GM18873 (cell line): Measurements from ENCODE around the gene PUM2.
A peak's percentile ranks its signal among the peaks of the same experiment; 100 is the strongest.
"Not testable (repeated sequence)": the region's sequence is repeated elsewhere in the genome, so short reads cannot be mapped to it uniquely, and the experiment has no call there.

Experiments used
- ATAC-seq: cut with Tn5 transposase; IDR thresholded peaks from one replicate; pipeline ENCODE4 v1.9.1; 2021; ENCODE audit warnings: mild to moderate bottlenecking, moderate library complexity, moderate number of reproducible peaks; ENCODE audit not compliant: unreplicated experiment, low FRiP score

PUM2 gene

GRCh38 chr2:20240291-20240690 lies 110.4 kb downstream of the PUM2 start:
- ATAC-seq = not testable (repeated sequence)

GRCh38 chr2:20236496-20236895 lies 114.1 kb downstream of the PUM2 start:
- no peak for ATAC-seq

DNA sequence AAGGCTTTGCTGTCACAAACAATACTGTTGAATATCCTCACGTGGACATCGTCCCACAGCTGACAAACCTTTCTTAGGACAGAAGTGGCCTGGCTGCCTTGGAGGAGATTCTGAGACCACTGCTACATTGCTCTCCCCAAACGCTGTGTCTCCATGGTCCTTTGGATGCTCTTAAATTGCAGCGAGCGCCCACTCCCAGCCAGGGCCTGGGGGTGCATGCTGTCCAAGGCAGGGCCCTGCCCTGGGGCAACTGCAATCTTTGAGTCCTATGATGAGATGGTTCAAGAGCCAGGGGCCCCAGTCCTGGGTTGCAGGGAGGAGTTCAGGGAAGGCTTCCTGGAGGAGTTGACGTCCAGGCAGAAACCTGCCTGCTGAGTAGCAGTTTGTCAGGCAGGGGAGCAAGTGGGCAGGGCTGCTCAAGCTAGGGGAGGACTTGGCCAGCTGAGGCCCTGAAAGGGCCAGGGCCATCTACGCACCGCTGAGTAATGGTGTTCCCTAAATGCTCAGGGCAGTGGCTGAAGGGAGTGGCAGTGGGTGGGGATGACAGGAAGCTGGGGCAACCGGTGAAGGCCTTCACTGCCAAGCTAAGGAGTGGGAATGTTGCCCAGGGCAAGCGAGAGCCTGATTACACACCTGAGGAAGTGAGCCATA lies 114.9 kb downstream of the PUM2 start:
- ATAC-seq = no peak

DNA sequence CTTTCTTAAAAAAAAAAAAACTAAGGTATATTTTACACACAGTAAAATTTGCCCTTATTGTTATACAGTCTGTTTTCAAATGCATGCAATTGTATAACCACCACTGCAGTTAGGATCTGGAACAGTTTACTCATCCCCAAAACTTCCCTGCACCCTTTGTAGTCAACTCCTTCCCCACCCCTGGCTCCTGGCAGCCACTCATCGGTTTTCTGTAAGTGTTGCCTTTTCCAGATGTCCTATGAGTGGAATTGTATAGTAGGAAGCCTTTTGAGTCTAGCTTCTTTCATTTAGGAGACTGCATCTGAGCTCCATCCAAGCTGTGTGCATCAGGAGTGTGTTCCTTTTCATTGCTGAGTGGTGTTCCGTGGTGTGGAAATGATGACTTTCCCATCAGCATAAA lies 116.0 kb downstream of the PUM2 start:
- ATAC-seq = not testable (repeated sequence)

DNA sequence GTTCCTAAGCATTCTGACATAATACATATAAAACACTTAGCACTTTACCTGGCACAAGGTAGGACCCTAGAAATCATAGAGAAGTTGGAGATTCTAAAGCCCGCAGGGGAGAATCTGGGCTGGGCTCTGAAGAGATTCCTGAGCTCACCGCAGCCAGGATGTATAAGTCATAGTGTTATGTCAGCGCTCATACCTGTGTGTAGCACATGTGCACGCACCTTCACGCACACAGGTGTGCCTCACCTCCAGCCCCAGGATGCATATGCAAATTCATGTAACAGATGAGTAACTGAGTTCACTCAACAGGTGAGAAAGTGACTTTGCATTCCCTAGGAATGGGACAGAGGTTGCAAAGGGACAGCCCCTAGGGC lies 117.8 kb downstream of the PUM2 start:
- no peak for ATAC-seq

DNA sequence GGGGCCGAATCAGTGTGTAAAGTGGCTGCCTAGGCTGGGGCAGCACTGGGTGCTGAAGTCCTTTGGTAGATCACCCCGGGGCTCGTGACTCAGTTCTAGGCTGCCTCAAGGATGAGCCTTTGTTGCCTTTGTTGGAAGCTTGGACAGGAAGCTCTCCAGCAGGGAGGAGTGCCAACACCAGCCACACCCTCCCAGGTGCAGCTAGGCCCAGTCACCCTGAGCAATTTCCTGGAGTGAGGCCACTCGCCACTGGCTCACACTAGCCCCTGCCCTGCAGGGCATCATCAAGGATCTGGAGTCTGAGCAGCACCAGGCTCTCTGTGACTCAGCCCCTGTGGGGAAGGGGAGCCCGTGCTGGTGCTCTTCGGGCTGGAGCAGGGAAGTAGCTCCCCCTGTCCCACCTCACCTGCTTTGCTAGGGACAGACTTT lies 119.0 kb downstream of the PUM2 start:
- ATAC-seq = no peak

DNA sequence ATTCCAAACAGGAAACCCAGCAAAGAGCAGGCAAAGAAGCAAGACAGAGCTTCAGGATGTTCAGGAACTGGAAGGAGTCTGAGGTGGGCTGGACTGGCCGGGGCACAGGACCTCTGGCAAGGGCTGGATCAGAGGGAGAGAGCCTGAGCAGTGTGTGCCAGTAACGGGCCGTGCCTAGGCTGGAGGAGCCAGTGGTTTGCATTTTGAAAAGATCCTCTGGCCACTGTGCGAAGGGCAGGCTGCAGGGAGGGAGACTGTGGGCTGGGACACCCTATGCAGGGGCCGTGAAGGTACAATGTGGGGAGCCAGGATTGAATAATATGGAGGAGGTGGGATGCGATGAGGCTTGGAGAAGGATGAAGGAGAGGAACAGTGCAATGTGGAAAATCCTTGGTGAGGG lies 119.5 kb downstream of the PUM2 start:
- ATAC-seq = no peak

DNA sequence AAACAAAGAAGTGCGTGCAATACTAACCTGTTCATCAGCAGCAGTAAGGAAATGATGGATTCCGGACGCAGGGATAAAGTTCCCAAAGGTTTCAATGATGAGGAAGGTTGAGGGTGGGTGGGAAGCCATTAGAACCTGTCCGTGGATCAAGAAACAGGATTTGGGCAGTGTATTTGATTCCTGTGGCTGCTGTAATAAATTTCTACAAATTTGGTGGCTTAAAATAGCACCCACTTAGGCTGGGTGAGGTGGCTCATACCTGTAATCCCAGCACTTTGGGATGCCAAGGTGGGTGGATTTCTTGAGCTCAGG lies 120.6 kb downstream of the PUM2 start:
- ATAC-seq = no peak

GRCh38 chr2:20229322-20230113 lies 121.1 kb downstream of the PUM2 start:
- ATAC-seq = no peak

DNA sequence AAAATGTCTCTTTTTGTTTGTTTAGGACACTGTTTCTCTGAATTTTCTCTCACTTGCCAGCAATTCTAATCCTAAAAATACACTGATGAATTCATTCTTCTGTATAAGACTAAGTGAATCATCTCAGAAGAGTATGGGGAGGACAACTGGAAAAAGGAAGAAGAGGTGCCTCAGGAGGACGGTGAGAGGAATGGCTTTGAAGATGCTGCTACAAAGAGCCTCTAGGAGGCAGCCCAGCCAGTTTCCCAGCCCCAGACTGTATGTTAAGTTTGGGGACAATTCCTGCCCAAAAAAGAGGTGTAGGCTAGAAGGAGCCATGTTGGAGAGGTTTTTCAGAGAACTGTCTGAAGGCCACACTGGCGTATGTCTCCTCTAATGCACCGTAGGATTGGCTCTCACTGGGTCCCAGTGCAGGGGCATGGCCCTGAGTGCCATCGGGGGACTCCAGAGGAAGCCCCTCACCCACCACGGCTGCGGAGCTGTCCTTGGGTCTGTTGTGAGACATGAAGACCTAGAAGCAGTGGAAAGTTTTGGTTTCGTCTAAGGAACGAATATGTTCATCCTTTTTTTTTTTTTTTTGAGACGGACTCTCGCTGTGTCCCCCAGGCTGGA lies 122.6 kb downstream of the PUM2 start:
- no peak for ATAC-seq

DNA sequence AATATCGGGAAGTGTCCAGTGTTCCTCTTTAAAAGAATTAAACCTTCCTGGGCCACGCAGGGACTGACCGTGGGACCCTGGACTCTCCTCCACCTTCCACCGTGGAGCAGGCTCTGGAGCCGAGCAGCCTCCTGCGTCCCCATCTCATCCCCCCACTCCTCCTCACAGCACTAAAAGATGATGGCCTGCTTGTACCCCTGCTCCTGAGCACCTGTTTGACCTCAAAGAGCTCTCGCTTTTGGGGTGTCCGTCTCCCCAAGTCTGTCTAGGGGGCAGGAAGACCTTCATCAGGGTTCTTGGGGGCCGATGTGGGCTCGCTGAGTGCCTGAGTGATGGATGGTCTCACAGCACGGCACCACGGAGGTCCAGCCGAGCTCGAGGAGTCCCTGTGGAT lies 124.5 kb downstream of the PUM2 start:
- ATAC-seq = no peak

DNA sequence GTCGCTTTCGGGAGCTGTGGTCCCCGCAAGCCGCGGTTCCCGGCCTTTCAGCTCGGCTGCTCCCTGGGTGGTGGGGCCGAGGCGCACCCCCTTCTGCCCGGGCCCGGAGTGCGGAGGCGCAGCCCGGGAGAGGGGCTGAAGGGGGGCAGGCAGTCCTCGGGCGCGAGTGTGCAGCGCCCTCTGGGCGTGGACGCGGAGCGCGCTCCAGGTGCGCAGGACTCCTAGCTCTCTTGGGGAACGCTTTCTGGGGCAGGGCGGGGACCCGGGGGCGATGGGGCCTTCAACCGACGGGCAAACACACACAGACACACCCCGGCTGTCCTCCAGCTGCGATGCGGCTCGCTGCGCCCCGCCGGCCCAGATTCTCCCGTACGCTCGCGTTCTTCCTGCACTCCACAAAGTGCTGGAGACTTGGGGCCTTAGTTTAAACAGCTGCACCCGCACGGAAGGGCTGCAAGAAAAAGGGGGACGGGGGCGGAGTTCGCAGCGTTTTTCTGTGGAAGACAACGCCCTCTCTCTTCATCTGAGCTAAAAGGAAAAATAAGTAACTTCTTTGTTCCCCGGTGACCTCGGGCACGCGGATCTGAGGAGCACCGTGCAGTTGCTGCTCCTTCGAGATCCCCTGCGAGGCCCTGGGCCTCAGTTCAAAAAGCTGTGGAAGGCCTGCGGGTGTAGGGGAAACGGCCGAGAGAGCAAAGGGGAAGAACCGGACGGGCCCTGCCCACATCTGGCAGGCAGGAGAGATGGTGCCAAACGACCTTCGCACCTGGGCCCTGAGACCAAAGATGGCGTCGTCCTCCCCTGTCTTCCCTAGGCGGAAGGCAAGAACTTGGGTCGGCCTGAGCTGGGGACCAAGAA lies 125.1 kb downstream of the PUM2 start:
- peak; percentile 40 for ATAC-seq

GRCh38 chr2:20224716-20225293 lies 125.8 kb downstream of the PUM2 start, which contains the start of gene SDC1:
SDC1 (minus strand) TSS chr2:20225130; CDS start chr2:20224867, 263 bp downstream.
- no peak for ATAC-seq

DNA sequence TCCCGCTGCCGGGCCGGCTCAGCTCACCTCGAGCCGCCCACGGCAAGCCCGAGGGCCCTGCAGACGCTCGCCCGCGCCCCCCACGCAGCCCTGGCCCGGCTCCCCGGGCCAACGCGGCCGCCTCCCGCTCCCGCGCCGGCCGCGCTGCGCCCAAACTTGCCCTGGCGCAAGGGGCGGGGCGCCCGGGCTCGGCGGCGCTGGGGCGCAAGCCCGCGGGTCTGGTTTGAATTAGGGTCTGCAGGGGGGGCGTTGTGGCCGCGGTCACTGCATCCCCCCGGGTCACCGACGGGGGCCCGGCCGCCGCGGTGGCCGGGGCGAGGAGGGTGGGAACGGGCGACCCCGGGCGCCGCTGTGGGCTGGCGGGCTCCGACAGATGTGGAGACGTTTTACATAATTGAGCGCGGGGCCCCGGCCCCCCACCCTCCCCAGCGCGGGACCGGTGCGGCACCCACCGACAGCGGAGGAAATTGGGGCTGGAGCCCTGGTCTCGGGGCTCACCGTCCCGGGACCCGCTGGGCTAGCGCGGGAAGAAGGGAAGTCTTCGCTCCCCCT lies 126.4 kb downstream of the PUM2 start:
- ATAC-seq = no peak

- ATAC-seq = no peak
Measured at GRCh38 chr2:20223407-20224163, 127.1 kb downstream of the PUM2 start.

DNA sequence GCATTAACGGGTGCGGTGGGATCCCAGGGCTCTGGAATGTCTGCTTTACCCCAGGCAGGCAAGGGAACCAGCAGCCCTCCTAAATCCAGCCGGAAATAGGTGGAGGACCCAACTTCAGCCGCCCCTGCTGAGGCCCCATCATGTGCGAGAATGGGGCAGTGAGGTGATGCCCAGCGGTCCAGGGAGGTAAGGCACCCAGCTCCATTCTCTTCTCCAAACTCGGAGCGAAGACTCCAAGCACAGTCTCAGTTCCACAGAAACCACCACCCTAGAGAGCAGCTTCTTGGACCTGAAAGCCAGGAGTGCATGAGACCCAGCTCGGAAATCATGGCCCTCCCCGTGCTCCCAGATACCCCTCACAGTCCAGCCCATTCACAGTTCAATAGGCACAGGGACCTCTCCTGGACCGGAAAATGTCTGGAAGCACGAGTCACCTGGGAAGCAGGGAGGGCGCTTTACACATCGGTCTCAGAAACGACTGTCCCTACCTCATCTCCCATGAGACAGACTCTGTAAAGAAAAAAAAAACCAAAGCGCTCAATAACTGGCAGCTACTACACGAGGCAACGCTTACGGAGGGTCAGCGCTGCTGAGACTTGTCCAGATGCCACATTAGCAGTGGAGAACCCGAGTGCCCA lies 127.8 kb downstream of the PUM2 start:
- ATAC-seq = no peak

DNA sequence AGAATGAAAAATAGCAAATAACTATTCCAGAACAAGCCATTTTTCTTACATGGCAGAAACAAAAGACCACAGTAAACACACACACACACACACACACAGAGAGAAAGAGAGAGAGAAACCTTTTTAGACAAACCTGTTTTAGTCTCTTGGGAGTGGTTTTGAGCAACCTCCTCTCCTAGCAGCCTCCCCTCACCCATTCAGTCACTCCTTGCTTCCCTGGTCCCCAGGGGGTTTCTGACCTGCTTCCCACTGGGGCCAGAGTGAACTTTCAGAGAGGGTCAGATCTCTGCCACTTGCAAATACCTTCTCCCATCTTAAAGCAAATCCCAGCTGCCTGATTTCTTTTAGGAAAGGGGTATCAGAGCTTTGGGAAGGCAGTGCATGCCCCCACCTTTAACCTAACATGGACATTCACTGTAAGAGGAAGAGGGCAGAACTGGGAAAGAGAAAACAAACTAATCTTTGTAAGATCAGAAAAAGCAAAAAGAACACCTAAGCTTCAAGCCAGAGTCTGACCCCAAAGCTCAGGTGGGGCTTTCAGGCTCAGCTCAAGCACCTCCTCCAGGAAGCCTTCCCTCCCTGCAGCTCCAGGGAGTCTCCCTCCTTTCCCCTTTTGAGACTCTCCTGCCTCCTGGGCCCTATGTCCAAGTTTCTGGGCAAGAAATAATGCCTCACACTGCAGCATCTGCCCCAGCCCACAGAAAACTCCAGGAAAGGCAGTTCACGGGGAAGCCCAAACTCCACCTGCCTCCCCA lies 128.5 kb downstream of the PUM2 start:
- no peak for ATAC-seq

GRCh38 chr2:20221555-20221973 lies 129.1 kb downstream of the PUM2 start:
- no peak for ATAC-seq
